K562 (cell line): ENCODE measurements around the gene FXYD4. TPM values are rescaled to one million over a fixed set of nuclear protein-coding genes. Genes with fewer than 3 reads are reported as not detected.
A peak's percentile ranks its signal among the peaks of the same experiment; 100 is the strongest.

ENCODE experiments used
- ARID1B ChIP-seq: fragments of 450-650 bp; IDR thresholded peaks from 2 replicates; pipeline ENCODE4 v1.6.1; 2016; ENCODE audit warnings: antibody characterized with exemption, mild to moderate bottlenecking, inconsistent platforms
- ARNT ChIP-seq, 2 experiments: fragments of 450-650 bp; IDR thresholded peaks; 2 replicates each; pipeline ENCODE4 v1.6.1; 2016; ENCODE audit warnings: mild to moderate bottlenecking in 1 of 2
- BDP1 ChIP-seq: IDR thresholded peaks from 3 replicates; pipeline ENCODE4 v1.6.1; 2011; ENCODE audit not compliant: insufficient read length, insufficient read depth
- CCNT2 ChIP-seq: IDR thresholded peaks from 2 replicates; pipeline ENCODE4 v1.6.1; 2011; ENCODE audit warnings: borderline replicate concordance, low read depth, mild to moderate bottlenecking, moderate library complexity, mixed read lengths, low read length; ENCODE audit not compliant: insufficient read length; ENCODE audit errors: extremely low read depth
- FOXK2 ChIP-seq, 2 experiments: fragments of 450-650 bp; IDR thresholded peaks in 1 of 2; conservative IDR thresholded peaks in 1 of 2; 2 replicates each; pipeline ENCODE4 v1.6.1; 2016; ENCODE audit warnings: low read depth in 2 of 2, mild to moderate bottlenecking in 1 of 2
- FOXP1 ChIP-seq: sonication (generic); formaldehyde crosslinking; IDR thresholded peaks from 2 replicates; pipeline ENCODE4 v1.8.0; 2022; ENCODE audit warnings: mild to moderate bottlenecking, missing genetic modification reagents
- FUS ChIP-seq: fragments of 200-400 bp; formaldehyde crosslinking; optimal IDR thresholded peaks from 2 replicates; pipeline ENCODE3; 2017; ENCODE audit warnings: low read depth, low read length
- GABPB1 ChIP-seq: sonication (generic); formaldehyde crosslinking; IDR thresholded peaks from 2 replicates; pipeline ENCODE4 v1.8.0; 2022; ENCODE audit warnings: mild to moderate bottlenecking, missing genetic modification reagents
- MCM7 ChIP-seq, 2 experiments: fragments of 450-650 bp; IDR thresholded peaks; 2 replicates each; pipeline ENCODE4 v1.6.1; 2016 to 2018
- OTX1 ChIP-seq: fragments of 450-650 bp; formaldehyde crosslinking; IDR thresholded peaks from 2 replicates; pipeline ENCODE4 v1.4.0; 2022; ENCODE audit warnings: mild to moderate bottlenecking
- RBBP5 ChIP-seq: fragments of 200-600 bp; sonication (generic); IDR thresholded peaks from 2 replicates; pipeline ENCODE4 v1.6.1; 2012; ENCODE audit warnings: borderline replicate concordance, mild to moderate bottlenecking, low read length, control low read depth, inconsistent platforms; ENCODE audit not compliant: insufficient read depth, poor library complexity, severe bottlenecking
- SNRNP70 ChIP-seq: fragments of 200-400 bp; formaldehyde crosslinking; optimal IDR thresholded peaks from 2 replicates; pipeline ENCODE3; 2017; ENCODE audit warnings: low read depth, low read length
- SPI1 ChIP-seq: IDR thresholded peaks from 2 replicates; pipeline ENCODE4 v1.6.1; 2011; ENCODE audit warnings: low read depth, low read length, control low read depth, borderline replicate concordance
- TAF9B ChIP-seq: fragments of 450-650 bp; IDR thresholded peaks from 2 replicates; pipeline ENCODE4 v1.6.1; 2018; ENCODE audit warnings: mild to moderate bottlenecking; ENCODE audit not compliant: partially characterized antibody
- U2AF2 ChIP-seq: fragments of 200-400 bp; formaldehyde crosslinking; optimal IDR thresholded peaks from 2 replicates; pipeline ENCODE3; 2017; ENCODE audit warnings: low read depth, mild to moderate bottlenecking, low read length
- XRCC4 ChIP-seq: IDR thresholded peaks from one replicate; pipeline ENCODE4 v1.6.1; 2011; ENCODE audit not compliant: insufficient read depth, insufficient read length; ENCODE audit errors: extremely low read depth
- YBX1 ChIP-seq: fragments of 450-650 bp; IDR thresholded peaks from 2 replicates; pipeline ENCODE4 v1.7.1; 2016; ENCODE audit warnings: mild to moderate bottlenecking
- ZNF583 ChIP-seq: fragments of 250-450 bp; sonication (Bioruptor Pico); IDR thresholded peaks from 2 replicates; pipeline ENCODE4 v1.4.0; 2020
- polyA plus RNA-seq, 8 experiments: library from polyadenylated mRNA; depleted of rRNA in 4 of 8; stranded (reverse) in 5 of 8; unstranded in 3 of 8; fragments of >200 nt; fragmentation: Nextera tagmentation in 2 of 8; fragmentation: Illumina TruSeq in 1 of 8; extraction: Ambion mirVana in 2 of 8; extraction: Trizol in 1 of 8; gene quantifications; 2 replicates each; pipeline versions ENCODE4 v1.2.1 to v1.2.3, GENCODE V29; 2011 to 2014; ENCODE audit warnings: inconsistent platforms in 1 of 8, missing spikeins in 1 of 8
- total RNA-seq, 7 experiments: library from RNA; depleted of rRNA in 6 of 7; stranded (reverse); fragments of >200 nt in 6 of 7; fragmentation: Illumina TruSeq in 2 of 7; extraction: Trizol in 2 of 7; gene quantifications; 2 replicates each; pipeline versions ENCODE4 v1.2.1 to v1.2.3, GENCODE V29; 2011 to 2021; ENCODE audit warnings: low replicate concordance in 1 of 7
- TF ChIP-seq, protein P1 (sequence below), 2 experiments: fragments of 450-650 bp; IDR thresholded peaks; 2 replicates each; pipeline ENCODE4 v1.6.1; 2016; ENCODE audit warnings: mild to moderate bottlenecking in 2 of 2, borderline replicate concordance in 1 of 2, low read depth in 1 of 2, moderate library complexity in 1 of 2

Gene FXYD4
- total and polyA plus RNA-seq, 9 of the 15 experiments (the other 6 are each of a cell fraction or from before 2014, with no cell fraction given), result not detected

DNA sequence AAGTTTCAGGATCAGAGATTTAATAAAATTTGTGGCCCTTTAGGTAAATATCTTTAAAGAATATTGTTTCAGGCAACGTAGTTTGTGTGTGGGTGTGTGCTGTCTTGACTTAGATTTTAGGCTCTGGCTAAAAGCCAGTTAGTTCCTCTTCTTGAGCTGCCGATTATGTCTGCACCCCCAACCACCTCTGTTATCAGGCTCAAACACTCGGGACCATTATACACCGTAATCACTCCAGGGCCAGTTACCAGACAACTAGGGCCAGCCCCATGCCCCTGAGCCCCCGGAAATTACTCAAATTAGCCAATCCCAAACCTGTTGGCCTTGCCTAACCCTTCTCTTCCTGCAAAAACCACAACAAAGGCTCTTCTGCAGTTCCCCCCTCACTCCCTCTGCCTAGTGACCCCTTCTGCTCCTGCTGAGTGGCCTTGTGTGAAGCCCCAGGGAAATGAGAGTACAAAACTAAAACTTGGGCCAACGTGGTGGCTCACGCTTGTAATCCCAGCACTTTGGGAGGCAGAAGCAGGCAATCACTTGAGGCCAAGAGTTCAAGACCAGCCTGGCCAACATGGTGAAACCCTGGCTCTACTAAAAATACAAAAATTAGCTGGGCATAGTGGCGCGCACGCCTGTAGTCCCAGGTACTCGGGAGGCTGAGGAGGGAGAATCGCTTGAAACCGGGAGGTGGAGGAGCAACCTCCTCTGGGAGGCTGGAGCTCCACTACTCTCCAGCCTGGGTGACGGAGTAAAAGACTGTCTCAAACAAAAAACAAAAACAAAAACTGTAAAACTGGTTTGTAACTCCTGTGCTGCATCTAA, 46.7 kb downstream of the FXYD4 start (continued):
- TF ChIP-seq, protein P1, sequence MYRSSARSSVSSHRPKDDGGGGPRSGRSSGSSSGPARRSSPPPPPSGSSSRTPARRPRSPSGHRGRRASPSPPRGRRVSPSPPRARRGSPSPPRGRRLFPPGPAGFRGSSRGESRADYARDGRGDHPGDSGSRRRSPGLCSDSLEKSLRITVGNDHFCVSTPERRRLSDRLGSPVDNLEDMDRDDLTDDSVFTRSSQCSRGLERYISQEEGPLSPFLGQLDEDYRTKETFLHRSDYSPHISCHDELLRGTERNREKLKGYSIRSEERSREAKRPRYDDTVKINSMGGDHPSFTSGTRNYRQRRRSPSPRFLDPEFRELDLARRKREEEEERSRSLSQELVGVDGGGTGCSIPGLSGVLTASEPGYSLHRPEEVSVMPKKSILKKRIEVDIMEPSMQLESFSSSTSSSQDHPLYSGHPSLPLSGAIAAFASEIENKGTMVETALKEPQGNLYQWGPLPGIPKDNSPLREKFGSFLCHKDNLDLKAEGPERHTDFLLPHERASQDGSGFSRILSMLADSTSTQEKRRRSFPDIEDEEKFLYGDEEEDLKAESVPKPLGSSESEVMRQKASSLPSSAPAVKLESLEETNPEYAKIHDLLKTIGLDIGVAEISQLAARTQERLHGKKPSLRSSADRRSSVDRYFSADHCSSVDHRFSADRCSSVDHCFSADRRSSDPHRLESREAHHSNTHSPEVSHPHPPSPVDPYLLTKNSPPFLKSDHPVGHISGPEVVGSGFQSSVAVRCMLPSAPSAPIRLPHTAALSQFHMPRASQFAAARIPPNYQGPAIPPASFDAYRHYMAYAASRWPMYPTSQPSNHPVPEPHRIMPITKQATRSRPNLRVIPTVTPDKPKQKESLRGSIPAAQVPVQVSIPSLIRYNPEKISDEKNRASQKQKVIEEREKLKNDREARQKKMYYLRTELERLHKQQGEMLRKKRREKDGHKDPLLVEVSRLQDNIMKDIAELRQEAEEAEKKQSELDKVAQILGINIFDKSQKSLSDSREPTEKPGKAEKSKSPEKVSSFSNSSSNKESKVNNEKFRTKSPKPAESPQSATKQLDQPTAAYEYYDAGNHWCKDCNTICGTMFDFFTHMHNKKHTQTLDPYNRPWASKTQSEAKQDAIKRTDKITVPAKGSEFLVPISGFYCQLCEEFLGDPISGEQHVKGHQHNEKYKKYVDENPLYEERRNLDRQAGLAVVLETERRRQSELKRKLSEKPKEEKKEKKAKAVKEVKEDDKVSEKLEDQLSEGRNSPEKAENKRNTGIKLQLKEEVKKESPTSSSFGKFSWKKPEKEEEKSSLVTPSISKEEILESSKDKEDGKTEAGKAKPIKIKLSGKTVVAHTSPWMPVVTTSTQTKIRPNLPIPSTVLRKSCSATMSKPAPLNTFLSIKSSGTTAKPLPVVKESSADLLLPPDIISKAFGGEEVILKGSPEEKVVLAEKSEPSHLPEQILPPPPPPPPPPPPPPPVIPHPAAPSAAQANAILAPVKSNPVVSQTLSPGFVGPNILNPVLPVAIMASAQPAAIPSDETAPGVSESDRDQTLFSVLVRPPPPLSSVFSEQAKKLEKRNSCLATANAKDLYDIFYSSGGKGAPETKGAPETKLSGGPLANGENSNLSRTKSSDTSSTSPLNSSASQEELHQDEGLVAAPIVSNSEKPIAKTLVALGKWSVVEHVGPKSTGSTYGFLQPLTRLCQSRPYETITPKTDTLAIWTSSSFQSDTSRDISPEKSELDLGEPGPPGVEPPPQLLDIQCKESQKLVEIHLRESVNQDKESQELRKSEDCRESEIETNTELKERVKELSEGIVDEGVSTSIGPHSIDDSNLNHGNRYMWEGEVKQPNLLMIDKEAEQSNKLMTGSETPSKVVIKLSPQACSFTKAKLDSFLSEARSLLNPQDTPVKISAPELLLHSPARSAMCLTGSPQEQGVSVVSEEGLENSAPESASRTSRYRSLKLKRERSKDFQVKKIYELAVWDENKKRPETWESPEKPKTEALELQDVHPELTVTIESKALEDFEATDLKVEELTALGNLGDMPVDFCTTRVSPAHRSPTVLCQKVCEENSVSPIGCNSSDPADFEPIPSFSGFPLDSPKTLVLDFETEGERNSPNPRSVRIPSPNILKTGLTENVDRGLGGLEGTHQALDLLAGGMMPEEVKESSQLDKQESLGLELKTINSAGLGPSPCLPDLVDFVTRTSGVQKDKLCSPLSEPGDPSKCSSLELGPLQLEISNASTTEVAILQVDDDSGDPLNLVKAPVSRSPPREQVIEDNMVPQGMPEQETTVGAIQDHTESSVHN (IDR thresholded peaks at IDR 0.05; ENCODE audit: borderline replicate concordance in 1 of 2, low read depth in 1 of 2), result peak in 1 of 2 experiments; percentile 85; a peak in 2 of 4 replicates
- TF ChIP-seq FOXP1 (CRISPR knock-in tag) (0 out of 2 replicates have a peak, but pooled peaks have one; percentile 58), U2AF2 (no peak), FOXK2 (conservative IDR thresholded peaks at IDR 0.05 in 1 of 2, IDR thresholded peaks at IDR 0.05 in 1 of 2; ENCODE audit: low read depth in 2 of 2) (peak; percentile 98 to 99), TAF9B (peak; percentile 79), ARNT (IDR thresholded peaks at IDR 0.05) (peak; percentile 99), GABPB1 (CRISPR knock-in tag) (peak; percentile 87), OTX1 (CRISPR knock-in tag) (peak; percentile 95), FUS (no peak), CCNT2 (peak; percentile 99), XRCC4 (no peak), RBBP5 (no peak), ZNF583 (CRISPR knock-in tag) (peak; percentile 93), MCM7 (IDR thresholded peaks at IDR 0.05) (no peak), BDP1 (no peak), SPI1 (peak; percentile 95), ARID1B (peak; percentile 100), SNRNP70 (no peak), YBX1 (no peak)
